LNCAP (cell line): Measurements from ENCODE around the gene ZNHIT1.

ENCODE experiments used
- TF ChIP-seq, protein P1 (sequence below): fragments of 450-650 bp; IDR thresholded peaks from 2 replicates; pipeline ENCODE4 v1.5.1; 2017; ENCODE audit warnings: mild to moderate bottlenecking

The ZNHIT1 gene

DNA sequence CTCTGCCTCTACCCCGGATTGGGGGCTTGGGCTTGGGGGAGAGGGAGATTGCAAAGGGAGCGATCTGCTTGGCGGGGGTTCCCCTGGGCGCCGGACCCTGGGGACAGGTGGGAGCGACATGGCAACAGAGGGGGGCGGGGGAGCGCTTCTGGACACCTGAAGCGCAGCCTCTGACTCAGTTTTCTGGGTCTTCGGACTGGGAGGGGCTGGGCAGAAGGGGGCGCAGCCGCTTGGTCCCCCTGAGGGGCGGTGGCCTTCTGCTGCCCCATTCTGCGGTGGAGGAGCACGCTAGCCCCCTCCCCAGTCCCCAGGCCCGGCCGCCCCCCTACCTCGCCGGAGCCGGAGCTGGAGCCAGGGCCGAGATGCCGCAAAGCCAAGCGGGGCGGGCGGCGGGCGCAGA lies 38.3 kb upstream of the ZNHIT1 start:
- TF ChIP-seq, protein P1, sequence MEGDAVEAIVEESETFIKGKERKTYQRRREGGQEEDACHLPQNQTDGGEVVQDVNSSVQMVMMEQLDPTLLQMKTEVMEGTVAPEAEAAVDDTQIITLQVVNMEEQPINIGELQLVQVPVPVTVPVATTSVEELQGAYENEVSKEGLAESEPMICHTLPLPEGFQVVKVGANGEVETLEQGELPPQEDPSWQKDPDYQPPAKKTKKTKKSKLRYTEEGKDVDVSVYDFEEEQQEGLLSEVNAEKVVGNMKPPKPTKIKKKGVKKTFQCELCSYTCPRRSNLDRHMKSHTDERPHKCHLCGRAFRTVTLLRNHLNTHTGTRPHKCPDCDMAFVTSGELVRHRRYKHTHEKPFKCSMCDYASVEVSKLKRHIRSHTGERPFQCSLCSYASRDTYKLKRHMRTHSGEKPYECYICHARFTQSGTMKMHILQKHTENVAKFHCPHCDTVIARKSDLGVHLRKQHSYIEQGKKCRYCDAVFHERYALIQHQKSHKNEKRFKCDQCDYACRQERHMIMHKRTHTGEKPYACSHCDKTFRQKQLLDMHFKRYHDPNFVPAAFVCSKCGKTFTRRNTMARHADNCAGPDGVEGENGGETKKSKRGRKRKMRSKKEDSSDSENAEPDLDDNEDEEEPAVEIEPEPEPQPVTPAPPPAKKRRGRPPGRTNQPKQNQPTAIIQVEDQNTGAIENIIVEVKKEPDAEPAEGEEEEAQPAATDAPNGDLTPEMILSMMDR = no peak

DNA sequence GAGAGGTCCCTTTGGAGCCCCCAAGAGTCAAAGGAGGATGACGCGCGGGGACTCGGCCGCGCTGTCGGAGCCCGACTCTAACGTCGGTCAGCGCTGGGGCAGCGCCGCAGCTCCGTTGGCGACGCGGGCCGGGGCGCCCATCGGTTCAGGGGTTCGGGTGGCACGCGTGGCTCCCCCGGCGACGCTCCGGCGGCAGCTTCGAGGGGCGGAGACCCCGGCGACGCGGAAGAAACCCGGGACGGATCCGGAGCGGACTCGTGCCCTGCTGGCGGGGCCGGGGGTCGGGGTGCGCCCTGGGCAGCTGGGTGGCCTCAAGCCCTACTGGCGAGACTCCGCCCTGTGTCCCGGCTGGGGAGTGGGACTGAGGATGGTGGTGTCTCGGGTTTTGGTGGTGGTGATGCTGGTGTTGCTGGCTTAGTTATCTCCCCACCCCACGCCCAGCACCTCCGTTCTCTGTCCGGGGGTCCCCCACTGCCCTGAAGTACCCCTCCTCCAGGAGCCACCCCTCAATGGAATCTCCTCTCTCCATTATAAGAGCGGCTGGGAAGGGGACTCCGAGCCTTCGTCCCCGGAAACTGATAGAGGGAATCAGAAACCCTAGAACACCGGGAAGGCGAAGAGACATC lies 37.7 kb upstream of the ZNHIT1 start, which contains the start of gene NAT16:
NAT16 (minus strand) TSS at position 164 of the 626 bp plus-strand sequence. CDS start 5,486 bp downstream, outside the sequence.
- TF ChIP-seq, protein P1 = no peak

DNA sequence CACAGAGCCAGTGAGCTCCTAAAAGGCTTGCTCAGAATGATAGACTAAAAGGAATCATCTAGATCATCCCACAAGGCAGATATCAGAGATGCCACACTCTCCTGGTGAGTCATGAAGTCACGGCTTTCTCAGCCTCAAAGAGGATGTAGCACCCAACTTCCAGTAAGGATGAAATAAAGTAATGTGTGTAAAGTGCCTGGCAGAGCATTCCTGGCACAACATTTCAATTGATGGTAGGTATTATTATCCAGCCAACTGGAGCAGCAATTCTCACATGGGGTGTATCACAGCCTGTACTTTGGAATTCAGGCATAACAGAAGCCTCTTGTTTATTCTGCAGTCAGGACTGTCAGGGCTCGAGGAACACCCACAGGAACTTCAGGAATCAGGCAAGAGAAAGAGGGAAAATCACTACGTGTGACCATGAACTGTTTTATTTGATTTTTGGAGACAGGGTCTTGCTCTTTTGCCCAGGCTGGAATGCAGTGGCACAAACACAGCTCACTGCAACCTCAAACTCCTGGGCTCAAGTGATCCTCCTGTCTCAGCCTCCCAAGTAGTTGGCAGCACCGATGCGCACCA lies 32.6 kb upstream of the ZNHIT1 start:
- TF ChIP-seq, protein P1 = no peak

DNA sequence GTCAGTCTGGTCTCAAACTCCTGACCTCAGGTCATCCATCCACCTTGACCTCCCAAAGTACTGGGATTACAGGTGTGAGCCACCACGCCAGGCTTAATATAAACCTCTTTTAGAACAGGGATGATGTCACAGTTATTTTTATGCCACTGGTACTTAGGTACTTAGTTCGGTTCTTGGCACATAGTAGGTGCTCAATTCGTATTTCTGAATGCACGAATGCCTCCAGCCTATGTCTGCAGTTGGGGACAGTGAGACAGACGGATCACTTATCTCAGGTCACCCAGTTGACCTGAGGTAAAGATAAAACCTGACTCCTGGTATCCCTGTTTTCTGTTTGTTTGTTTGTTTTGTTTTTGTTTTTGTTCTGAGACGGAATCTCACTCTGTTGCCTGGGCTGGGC lies 31.8 kb upstream of the ZNHIT1 start:
- TF ChIP-seq, protein P1 = no peak

DNA sequence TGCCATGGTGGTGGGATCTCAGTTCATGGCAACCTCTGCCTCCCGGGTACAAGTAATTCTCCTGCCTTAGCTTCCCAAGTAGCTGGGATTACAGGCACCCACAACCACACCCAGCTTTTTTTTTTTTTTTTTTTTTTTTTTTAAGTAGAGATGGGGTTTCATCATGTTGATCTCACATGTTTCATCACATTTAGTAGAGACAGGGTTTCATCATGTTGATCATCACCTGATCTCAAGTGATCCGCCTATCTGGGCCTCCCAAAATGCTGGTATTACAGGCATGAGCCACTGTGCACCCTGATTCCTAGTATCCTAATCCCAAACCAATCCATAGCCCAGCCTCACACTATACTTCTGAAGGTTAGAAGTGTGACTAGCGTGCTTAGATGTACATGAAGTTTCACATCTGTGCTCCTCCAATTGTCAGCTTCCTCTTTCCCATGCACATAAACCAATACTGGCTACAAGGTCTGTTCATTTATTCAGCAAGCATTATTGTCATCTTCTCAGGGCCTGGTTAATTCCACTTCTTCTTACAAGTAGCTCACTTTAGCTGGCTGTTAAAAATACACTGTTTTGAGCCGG lies 31.0 kb upstream of the ZNHIT1 start:
- TF ChIP-seq, protein P1 = no peak

DNA sequence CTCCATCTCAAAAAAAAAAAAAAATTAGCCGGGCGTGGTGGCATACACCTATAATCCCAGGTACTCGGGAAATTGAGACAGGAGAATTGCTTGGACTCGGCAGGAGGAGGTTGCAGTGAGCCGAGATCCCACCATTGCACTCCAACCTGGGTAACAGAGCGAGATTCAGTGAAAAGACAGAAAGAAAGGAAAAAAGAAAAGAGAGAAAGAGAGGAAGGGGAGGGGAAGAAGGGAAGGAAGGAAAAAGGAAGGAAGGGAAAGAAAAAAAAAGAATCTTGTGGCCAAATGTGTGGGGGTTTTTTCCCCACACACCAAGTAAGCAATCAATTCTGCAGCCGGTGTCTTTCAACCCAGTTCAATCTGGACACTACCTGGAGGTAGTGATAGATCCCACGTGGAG lies 28.9 kb upstream of the ZNHIT1 start:
- TF ChIP-seq, protein P1 = no peak

DNA sequence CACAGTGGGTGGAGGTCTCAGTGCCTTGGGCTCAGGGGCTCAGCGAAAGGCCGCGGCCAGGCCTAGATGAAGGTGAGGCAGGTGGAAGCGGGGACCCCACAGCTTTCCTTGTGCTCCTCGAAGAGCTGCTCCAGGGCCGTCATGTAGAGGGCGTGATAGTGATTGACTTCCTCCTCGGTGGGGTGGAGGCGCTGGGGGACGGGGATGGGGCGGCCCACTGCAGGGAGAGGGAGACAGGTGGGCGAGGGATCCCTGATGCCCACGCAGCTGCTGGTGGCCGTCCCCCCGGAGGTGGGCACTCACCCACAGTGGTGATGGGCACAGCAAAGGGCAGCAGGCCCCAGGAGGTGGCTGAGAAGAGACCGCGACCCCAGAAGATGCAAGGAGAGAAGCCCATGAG lies 22.1 kb upstream of the ZNHIT1 start:
- TF ChIP-seq, protein P1 = no peak
